GM13977 (cell line): ENCODE measurements around the gene GPR151.

Experiments used
- DNase-seq: peaks from one replicate; pipeline ENCODE4 v3.0.0; 2012; ENCODE audit warnings: low spot score
- CTCF ChIP-seq: IDR thresholded peaks from 2 replicates; pipeline ENCODE4 v1.5.1; 2012; ENCODE audit warnings: mild to moderate bottlenecking, control low read depth; ENCODE audit not compliant: insufficient read depth; ENCODE audit errors: extremely low read depth, missing control alignments
- in situ Hi-C: fragments of 300-500 bp; cut with MboI; formaldehyde crosslinking; loops from one replicate; pipeline ENCODE4 v1.12.0; 2022; ENCODE audit warnings: low sequenced_read_pairs, low pct_unique_long_range_greater_than_20kb, mixed read lengths, inconsistent platforms; ENCODE audit not compliant: unreplicated experiment

Gene GPR151

GRCh38 chr5:146553446-146553845 is 37.5 kb upstream of the GPR151 start:
- in situ Hi-C loops, result no loop called here
- no peak for DNase-seq
- no peak for TF ChIP-seq CTCF

GRCh38 chr5:146549615-146550014 is 33.6 kb upstream of the GPR151 start:
- in situ Hi-C loops, result loop anchor here (10.0 to 25.0 kb wide), 2 partner anchors 415 to 638 kb away; no protein-coding TSS in a partner anchor
- no peak for DNase-seq
- no peak for TF ChIP-seq CTCF

GRCh38 chr5:146548781-146549449 is 32.9 kb upstream of the GPR151 start:
- in situ Hi-C loops, result loop anchor here (10.0 to 25.0 kb wide), 2 partner anchors 416 to 638 kb away; no protein-coding TSS in a partner anchor
- no peak for TF ChIP-seq CTCF

GRCh38 chr5:146544232-146544631 is 28.2 kb upstream of the GPR151 start:
- TF ChIP-seq CTCF, result no peak
- in situ Hi-C loops, result loop anchor here (10.0 to 25.0 kb wide), 2 partner anchors 421 to 643 kb away; no protein-coding TSS in a partner anchor
- no peak for DNase-seq

More at GRCh38 chr5:146548781-146549449, 32.9 kb upstream of the GPR151 start:
- no peak for DNase-seq

- in situ Hi-C loops, result loop anchor here (10.0 to 25.0 kb wide), 2 partner anchors 423 to 645 kb away; no protein-coding TSS in a partner anchor
- peak; percentile 59 for DNase-seq
- peak; percentile 91 for TF ChIP-seq CTCF
Measured at GRCh38 chr5:146541958-146542849, 26.2 kb upstream of the GPR151 start.

GRCh38 chr5:146540414-146540813 is 24.4 kb upstream of the GPR151 start:
- TF ChIP-seq CTCF, result no peak
- no peak for DNase-seq
- in situ Hi-C loops, result loop anchor here (10.0 to 25.0 kb wide), 2 partner anchors 424 to 647 kb away; no protein-coding TSS in a partner anchor
